Stomach (tissue), 9 donors: Measurements from ENCODE around the gene DIP2A. TPM values are rescaled to one million over a fixed set of nuclear protein-coding genes. Genes with fewer than 3 reads are reported as not detected.

ENCODE experiments used
- DNase-seq, 2 donors: peaks; one replicate each; pipeline versions ENCODE4 v3.0.0 to v3.0.0-alpha.2; 2013 to 2019
- H3K27ac ChIP-seq, 5 donors: fragments of 200-600 bp in 4 of 5; sonication (generic) in 4 of 5; one replicate each; pipeline ENCODE4 v1.5.1; 2013 to 2019; ENCODE audit warnings: mild to moderate bottlenecking in 1 of 5, moderate library complexity in 1 of 5
- H3K27me3 ChIP-seq, 3 donors: fragments of 200-600 bp; sonication (generic); one replicate each; pipeline ENCODE4 v1.5.1; 2017 to 2019; ENCODE audit warnings: mixed run types in 1 of 3
- H3K36me3 ChIP-seq, 4 donors: fragments of 200-600 bp; sonication (generic); 1 replicate in 3 of 4; 2 replicates in 1 of 4; pipeline ENCODE4 v1.5.1; 2016 to 2019
- H3K4me1 ChIP-seq, 4 donors: fragments of 200-600 bp; sonication (generic); one replicate each; pipeline ENCODE4 v1.5.1; 2016 to 2019
- H3K4me3 ChIP-seq, 4 donors: fragments of 200-600 bp; sonication (generic) in 3 of 4; one replicate each; pipeline ENCODE4 v1.5.1; 2016 to 2019; ENCODE audit warnings: mild to moderate bottlenecking in 1 of 4
- H3K9me3 ChIP-seq, 4 donors: fragments of 200-600 bp; sonication (generic); one replicate each; pipeline ENCODE4 v1.5.1; 2016 to 2019
- EP300 ChIP-seq: sonication (generic); formaldehyde crosslinking; IDR thresholded peaks from one replicate; pipeline ENCODE4 v1.6.1; 2017; ENCODE audit warnings: antibody characterized with exemption
- POLR2A ChIP-seq, 4 donors: fragments of 450-650 bp; IDR thresholded peaks; one replicate each; pipeline ENCODE4 v1.6.1; 2016; ENCODE audit warnings: antibody characterized with exemption in 4 of 4, control low read depth in 2 of 4, mild to moderate bottlenecking in 1 of 4, moderate library complexity in 1 of 4
- POLR2AphosphoS5 ChIP-seq, 3 donors: sonication (generic); formaldehyde crosslinking; IDR thresholded peaks; one replicate each; pipeline ENCODE4 v1.6.1; 2016; ENCODE audit warnings: antibody characterized with exemption in 3 of 3
- WGBS, 5 donors: extraction: QIAGEN DNeasy Blood & Tissue Kit in 3 of 5; methylation state at CpG; one replicate each; pipeline versions ENCODE4 v1.1.5 to v1.1.7; 2013 to 2018; 5-methylcytosine and 5-hydroxymethylcytosine counted together
- intact Hi-C: fragments of 100-400 bp; cut with DNase I; formaldehyde crosslinking; loops from one replicate; pipeline ENCODE4 v1.15.1; 2023; ENCODE audit warnings: low total_unique reads
- polyA plus RNA-seq, 3 donors: library from polyadenylated mRNA; stranded (reverse); fragments of 200-250 nt; gene quantifications; one replicate each; pipeline ENCODE4 v1.2.3, GENCODE V29; 2013
- total RNA-seq, 5 donors: library from RNA; depleted of rRNA; stranded (reverse); fragments of >200 nt; gene quantifications; one replicate each; pipeline versions ENCODE4 v1.1.0 to v1.2.3, GENCODE V29; 2014 to 2016
- TF ChIP-seq, protein P1 (sequence below), 7 experiments: fragments of 450-650 bp in 4 of 7; fragments of 200-600 bp in 3 of 7; sonication (generic) in 3 of 7; IDR thresholded peaks; one replicate each; pipeline ENCODE4 v1.5.1; 2016 to 2019; ENCODE audit warnings: antibody characterized with exemption in 7 of 7, control low read depth in 2 of 7, mild to moderate bottlenecking in 1 of 7
- donor health status: healthy with polysubstance abuse.
- donor health status: Bipolar disorder and iron deficiency.
- donor health status: healthy.

DIP2A gene
- total and polyA plus RNA-seq, 8 donors = 7.3 to 122 (median 51.0) TPM

DNA sequence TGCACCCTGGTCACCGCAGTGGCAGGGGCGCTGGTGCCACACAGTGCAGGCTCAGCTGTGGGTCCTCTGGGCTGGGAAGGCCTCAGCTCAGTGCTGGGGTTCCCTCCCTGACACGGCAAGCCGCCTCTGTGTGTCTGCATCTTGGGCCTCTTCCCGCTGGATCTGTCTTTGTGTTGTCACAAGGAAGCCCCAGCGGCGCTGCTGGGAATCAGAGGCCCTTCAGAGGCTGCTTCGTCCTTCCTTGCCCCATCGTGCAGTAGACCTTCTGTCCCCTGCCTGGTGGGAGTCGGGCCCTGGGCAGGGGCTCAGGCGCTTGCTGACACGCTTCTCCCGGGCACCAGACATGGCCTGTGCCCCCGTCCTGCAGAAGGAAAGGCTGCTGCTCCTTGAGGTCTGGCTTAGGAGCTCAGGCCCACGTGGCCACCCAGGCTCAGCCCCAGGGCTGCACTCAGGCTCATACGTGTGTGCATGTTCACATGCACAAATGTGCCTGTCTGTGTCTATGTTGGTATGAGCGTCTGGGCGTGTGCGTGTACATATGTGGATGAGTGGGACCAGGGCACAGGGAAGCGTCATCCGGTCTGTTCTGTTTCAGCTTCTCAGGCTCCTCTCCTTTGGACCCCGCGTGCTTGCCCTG, 24.3 kb upstream of the DIP2A start:
- intact Hi-C loops = no loop called here
- no peaks in the 10 kb centered on the region for H3K27me3 ChIP-seq
- no peak overlapping the region for H3K27ac ChIP-seq
- no peaks in the 10 kb centered on the region for H3K4me1 ChIP-seq
- no peak overlapping the region for H3K4me3 ChIP-seq
- WGBS, 5 donors = 92 to 99% (median 96%) methylated on average over 21 to 23 of the region's 23 CpGs
- TF ChIP-seq, protein P1, sequence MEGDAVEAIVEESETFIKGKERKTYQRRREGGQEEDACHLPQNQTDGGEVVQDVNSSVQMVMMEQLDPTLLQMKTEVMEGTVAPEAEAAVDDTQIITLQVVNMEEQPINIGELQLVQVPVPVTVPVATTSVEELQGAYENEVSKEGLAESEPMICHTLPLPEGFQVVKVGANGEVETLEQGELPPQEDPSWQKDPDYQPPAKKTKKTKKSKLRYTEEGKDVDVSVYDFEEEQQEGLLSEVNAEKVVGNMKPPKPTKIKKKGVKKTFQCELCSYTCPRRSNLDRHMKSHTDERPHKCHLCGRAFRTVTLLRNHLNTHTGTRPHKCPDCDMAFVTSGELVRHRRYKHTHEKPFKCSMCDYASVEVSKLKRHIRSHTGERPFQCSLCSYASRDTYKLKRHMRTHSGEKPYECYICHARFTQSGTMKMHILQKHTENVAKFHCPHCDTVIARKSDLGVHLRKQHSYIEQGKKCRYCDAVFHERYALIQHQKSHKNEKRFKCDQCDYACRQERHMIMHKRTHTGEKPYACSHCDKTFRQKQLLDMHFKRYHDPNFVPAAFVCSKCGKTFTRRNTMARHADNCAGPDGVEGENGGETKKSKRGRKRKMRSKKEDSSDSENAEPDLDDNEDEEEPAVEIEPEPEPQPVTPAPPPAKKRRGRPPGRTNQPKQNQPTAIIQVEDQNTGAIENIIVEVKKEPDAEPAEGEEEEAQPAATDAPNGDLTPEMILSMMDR (IDR thresholded peaks at IDR 0.05) = no peak
- TF ChIP-seq EP300 (no peak), POLR2A (IDR thresholded peaks at IDR 0.05) (no peak), POLR2AphosphoS5 (IDR thresholded peaks at IDR 0.05) (no peak)
- H3K36me3 ChIP-seq = peaks cover 59 to 100% (median 100%) of the 10 kb centered on the region in 4 donors
- no peaks in the 10 kb centered on the region for H3K9me3 ChIP-seq
- DNase-seq = no peak

- no peaks in the 10 kb centered on the region for H3K4me1 ChIP-seq
- no peaks in the 10 kb centered on the region for H3K27me3 ChIP-seq
- no peak for DNase-seq
- TF ChIP-seq, protein P1 (IDR thresholded peaks at IDR 0.05) = no peak
- TF ChIP-seq EP300 = no peak
- intact Hi-C loops = no loop called here
- no peak overlapping the region for H3K4me3 ChIP-seq
- WGBS, 5 donors = 94 to 98% (median 97%) methylated on average over 15 to 29 of the region's 29 CpGs
- H3K36me3 ChIP-seq = peaks cover 58 to 100% (median 100%) of the 10 kb centered on the region in 4 donors
- no peaks in the 10 kb centered on the region for H3K9me3 ChIP-seq
- no peak overlapping the region for H3K27ac ChIP-seq
Observed at GRCh38 chr21:46435786-46436227, 22.9 kb upstream of the DIP2A start.

DNA sequence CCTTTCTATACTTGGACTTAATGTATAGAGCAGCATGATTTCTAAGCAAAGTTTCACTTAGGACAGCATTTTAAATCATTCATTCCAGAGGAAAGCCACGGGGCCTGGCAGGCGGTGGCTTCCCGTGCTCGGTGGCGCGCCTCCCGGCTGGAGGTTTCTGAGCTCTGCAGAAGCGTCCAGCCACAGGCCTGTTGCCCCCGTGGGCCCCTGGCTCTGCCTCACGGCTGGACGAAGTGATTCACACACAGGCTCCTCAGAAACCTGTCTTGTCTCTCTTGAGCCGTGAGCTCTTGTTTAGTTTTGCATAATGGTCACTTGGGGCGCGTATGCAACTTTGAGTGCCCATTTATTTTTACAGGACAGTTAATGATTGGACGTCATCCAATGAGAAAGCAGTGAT, 22.1 kb upstream of the DIP2A start:
- TF ChIP-seq EP300 = no peak
- no peak for TF ChIP-seq POLR2A (IDR thresholded peaks at IDR 0.05)
- TF ChIP-seq POLR2AphosphoS5 (IDR thresholded peaks at IDR 0.05) = no peak
- TF ChIP-seq, protein P1 (IDR thresholded peaks at IDR 0.05) = no peak
- intact Hi-C loops = no loop called here
- no peaks in the 10 kb centered on the region for H3K4me1 ChIP-seq
- no peaks in the 10 kb centered on the region for H3K9me3 ChIP-seq
- DNase-seq = no peak
- WGBS, 5 donors = 87 to 94% (median 91%) methylated on average over 15 of the region's 15 CpGs
- no peak overlapping the region for H3K4me3 ChIP-seq
- H3K27me3 ChIP-seq = no peaks in the 10 kb centered on the region
- peaks cover 58 to 100% (median 100%) of the 10 kb centered on the region in 4 donors for H3K36me3 ChIP-seq
- H3K27ac ChIP-seq = no peak overlapping the region

DNA sequence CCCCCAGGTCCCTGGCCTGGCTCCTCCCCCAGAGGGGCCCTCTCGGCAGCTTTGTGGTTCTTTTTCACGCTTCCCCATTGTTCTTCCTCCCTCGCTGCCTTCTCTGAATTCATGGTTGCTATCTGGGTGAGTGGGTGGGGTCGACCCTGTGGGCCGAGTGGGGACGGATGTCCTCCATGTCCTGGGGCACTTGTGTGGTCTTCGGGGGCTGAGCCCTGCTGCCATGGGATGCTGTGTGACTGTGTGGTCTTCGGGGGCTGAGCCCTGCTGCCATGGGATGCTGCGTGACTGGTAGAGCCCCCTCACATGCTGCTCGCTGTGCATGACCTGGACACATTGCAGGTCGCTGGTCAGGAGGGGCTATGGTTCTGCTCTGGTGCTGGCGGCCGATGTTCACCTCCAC, 21.6 kb upstream of the DIP2A start:
- Histone ChIP-seq H3K9me3 (no peaks in the 10 kb centered on the region), H3K4me1 (no peaks in the 10 kb centered on the region), H3K27me3 (no peaks in the 10 kb centered on the region), H3K4me3 (no peak overlapping the region), H3K36me3 (peaks cover 58 to 100% (median 100%) of the 10 kb centered on the region in 4 donors), H3K27ac (no peak overlapping the region)
- intact Hi-C loops = no loop called here
- WGBS, 5 donors = 82 to 87% (median 84%) methylated on average over 13 of the region's 13 CpGs
- TF ChIP-seq POLR2AphosphoS5 (IDR thresholded peaks at IDR 0.05) (no peak), EP300 (no peak), POLR2A (IDR thresholded peaks at IDR 0.05) (no peak)
- TF ChIP-seq, protein P1 (IDR thresholded peaks at IDR 0.05) = no peak
- no peak for DNase-seq
